ENCODE results near the gene SLC25A39. TPM values are rescaled to one million over a fixed set of nuclear protein-coding genes. Genes with fewer than 3 reads are reported as not detected.
"Not testable (repeated sequence)": the region's sequence is repeated elsewhere in the genome, so short reads cannot be mapped to it uniquely, and the experiment has no call there.

The SLC25A39 gene
- total RNA-seq, 4 donors from 2014 or later: 136 to 154 (median 141) TPM

- intact Hi-C loops (cut with DNase I; ENCODE audit: low total_unique reads) (no loop called here), in situ Hi-C loops (cut with MboI; ENCODE audit: low pct_ligation_motif_present in 1 of 4, low pct_unique_long_range_greater_than_20kb in 1 of 4, low sequenced_read_pairs in 3 of 4) (no loop called here)
- H3K27me3 ChIP-seq: peaks cover 6% of the 10 kb centered on the region
- H3K9me3 ChIP-seq: no peaks in the 10 kb centered on the region
- no peak overlapping the region for H3K4me3 ChIP-seq
- peaks cover 0 to 9% (median 0%) of the 10 kb centered on the region in 4 donors for H3K36me3 ChIP-seq
- no peak overlapping the region for H3K27ac ChIP-seq
- H3K4me1 ChIP-seq: peaks cover 5 to 18% (median 15%) of the 10 kb centered on the region in 4 donors
- 78% methylated on average over 5 of the region's 6 CpGs; no CpG with 5 or more reads in 1 of the 2 donors for WGBS, 2 donors (ENCODE audit: low coverage in 1 of 2)
- TF ChIP-seq EP300 (IDR thresholded peaks at IDR 0.05; ENCODE audit: low read depth) (no peak), CTCF (IDR thresholded peaks at IDR 0.05) (peak; percentile 61 to 80 (median 76)), POLR2AphosphoS5 (IDR thresholded peaks at IDR 0.05) (no peak), POLR2A (IDR thresholded peaks at IDR 0.05) (no peak)
- peak; percentile 71 for DNase-seq
These were observed 26.2 kb upstream of the SLC25A39 start for GRCh38 chr17:44350733-44351226.

DNA sequence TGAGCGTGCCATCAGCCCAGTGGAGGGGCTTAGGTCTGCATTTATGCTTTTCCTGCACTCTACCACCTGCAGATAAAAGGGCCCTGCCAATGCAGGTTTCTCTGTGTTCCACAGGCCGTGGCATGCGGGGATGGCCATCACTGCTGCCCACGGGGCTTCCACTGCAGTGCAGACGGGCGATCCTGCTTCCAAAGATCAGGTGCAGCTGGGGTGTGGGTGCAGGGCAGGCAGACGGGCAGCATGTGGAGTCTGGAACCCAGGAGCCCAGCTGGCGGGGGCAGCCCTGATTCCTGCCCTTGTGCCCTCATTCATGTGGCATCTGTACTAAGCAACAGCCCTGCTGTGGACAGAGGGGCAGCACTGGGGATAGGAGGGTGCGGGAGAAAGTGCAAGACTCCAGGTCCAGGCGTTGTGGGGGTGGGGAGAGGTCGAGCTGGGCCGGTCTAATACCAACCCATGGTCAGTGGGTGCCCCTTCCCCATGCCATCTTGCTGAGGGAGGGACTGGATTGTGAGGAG is 25.0 kb upstream of the SLC25A39 start:
- H3K27ac ChIP-seq: no peak overlapping the region
- DNase-seq: no peak
- H3K36me3 ChIP-seq: peaks cover 0 to 9% (median 0%) of the 10 kb centered on the region in 4 donors
- H3K4me3 ChIP-seq: no peak overlapping the region
- H3K9me3 ChIP-seq: no peaks in the 10 kb centered on the region
- peaks cover under 1% of the 10 kb centered on the region for H3K27me3 ChIP-seq
- intact Hi-C loops (cut with DNase I; ENCODE audit: low total_unique reads): no loop called here
- H3K4me1 ChIP-seq: peaks cover 7 to 22% (median 19%) of the 10 kb centered on the region in 4 donors
- TF ChIP-seq CTCF (IDR thresholded peaks at IDR 0.05) (no peak), POLR2A (IDR thresholded peaks at IDR 0.05) (no peak), EP300 (IDR thresholded peaks at IDR 0.05; ENCODE audit: low read depth) (no peak), POLR2AphosphoS5 (IDR thresholded peaks at IDR 0.05) (no peak)
- 91% methylated on average over 11 of the region's 12 CpGs; no CpG with 5 or more reads in 1 of the 2 donors for WGBS, 2 donors (ENCODE audit: low coverage in 1 of 2)
- in situ Hi-C loops (cut with MboI; ENCODE audit: low pct_ligation_motif_present in 1 of 4, low pct_unique_long_range_greater_than_20kb in 1 of 4, low sequenced_read_pairs in 3 of 4): no loop called here

DNA sequence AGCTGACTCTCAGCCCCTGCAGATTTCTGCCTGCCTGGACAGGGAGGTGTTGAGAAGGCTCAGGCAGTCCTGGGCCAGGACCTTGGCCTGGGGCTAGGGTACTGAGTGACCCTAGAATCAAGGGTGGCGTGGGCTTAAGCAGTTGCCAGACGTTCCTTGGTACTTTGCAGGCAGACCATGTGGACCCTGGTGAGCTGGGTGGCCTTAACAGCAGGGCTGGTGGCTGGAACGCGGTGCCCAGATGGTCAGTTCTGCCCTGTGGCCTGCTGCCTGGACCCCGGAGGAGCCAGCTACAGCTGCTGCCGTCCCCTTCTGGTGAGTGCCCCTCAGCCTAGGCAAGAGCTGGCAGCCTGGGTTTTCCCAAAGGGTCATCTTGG is 24.4 kb upstream of the SLC25A39 start:
- no peak for TF ChIP-seq POLR2A (IDR thresholded peaks at IDR 0.05)
- TF ChIP-seq POLR2AphosphoS5 (IDR thresholded peaks at IDR 0.05): no peak
- no peak for TF ChIP-seq EP300 (IDR thresholded peaks at IDR 0.05; ENCODE audit: low read depth)
- TF ChIP-seq CTCF (IDR thresholded peaks at IDR 0.05): no peak
- H3K36me3 ChIP-seq: peaks cover 0 to 9% (median 0%) of the 10 kb centered on the region in 4 donors
- WGBS, 2 donors (ENCODE audit: low coverage in 1 of 2): 89% methylated on average over 4 of the region's 6 CpGs; no CpG with 5 or more reads in 1 of the 2 donors

DNA sequence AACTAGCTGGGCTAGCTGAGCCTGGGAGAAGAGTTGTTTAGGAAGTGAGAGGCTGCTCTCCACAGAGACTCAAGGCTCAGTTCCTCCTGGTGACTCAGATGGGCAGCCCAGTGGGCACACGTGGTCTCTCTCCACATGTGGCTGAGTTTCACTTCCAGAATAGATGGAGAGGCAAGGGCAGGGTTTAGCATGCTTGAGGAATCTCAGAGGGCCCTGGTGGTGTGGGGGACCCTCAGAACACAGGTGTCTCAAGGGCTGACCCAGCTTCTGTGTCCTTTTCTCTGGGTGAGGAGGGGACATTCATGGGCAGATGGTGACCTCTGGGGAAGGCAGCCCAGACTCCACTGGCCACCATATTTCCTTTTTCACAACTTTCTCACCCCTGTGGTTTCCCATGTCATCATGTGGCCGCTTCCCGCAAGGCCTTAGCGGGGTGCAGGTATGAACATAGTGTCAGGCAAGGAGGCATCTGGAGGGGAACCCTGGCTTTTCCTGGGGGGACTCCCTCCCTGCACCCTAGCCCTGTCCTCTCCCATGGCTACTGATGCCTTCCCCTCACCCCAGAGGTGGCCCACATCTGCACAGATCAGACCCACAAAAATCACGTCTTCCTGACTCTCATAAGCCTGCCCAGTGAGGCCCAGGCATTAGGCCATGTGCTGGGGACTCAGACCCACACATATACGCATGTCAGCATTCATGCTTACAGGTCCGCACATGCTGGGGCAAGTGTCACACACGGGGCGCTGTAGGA is 23.8 kb upstream of the SLC25A39 start:
- in situ Hi-C loops (cut with MboI; ENCODE audit: low pct_ligation_motif_present in 1 of 4, low pct_unique_long_range_greater_than_20kb in 1 of 4, low sequenced_read_pairs in 3 of 4): no loop called here
- intact Hi-C loops (cut with DNase I; ENCODE audit: low total_unique reads): no loop called here
- Histone ChIP-seq H3K27me3 (no peaks in the 10 kb centered on the region), H3K4me1 (peaks cover 7 to 24% (median 20%) of the 10 kb centered on the region in 4 donors), H3K36me3 (peaks cover 0 to 9% (median 0%) of the 10 kb centered on the region in 4 donors), H3K4me3 (no peak overlapping the region), H3K27ac (no peak overlapping the region), H3K9me3 (no peaks in the 10 kb centered on the region)
- peak; percentile 48 for DNase-seq
- 40 to 79% methylated on average over 1 to 9 of the region's 9 CpGs for WGBS, 2 donors (ENCODE audit: low coverage in 1 of 2)
- TF ChIP-seq EP300 (IDR thresholded peaks at IDR 0.05; ENCODE audit: low read depth) (no peak), POLR2AphosphoS5 (IDR thresholded peaks at IDR 0.05) (no peak), CTCF (IDR thresholded peaks at IDR 0.05) (no peak), POLR2A (IDR thresholded peaks at IDR 0.05) (no peak)

More for the DNA sequence above, 24.4 kb upstream of the SLC25A39 start:
- no peak overlapping the region for H3K4me3 ChIP-seq
- intact Hi-C loops (cut with DNase I; ENCODE audit: low total_unique reads): no loop called here
- peaks cover 7 to 24% (median 23%) of the 10 kb centered on the region in 4 donors for H3K4me1 ChIP-seq
- in situ Hi-C loops (cut with MboI; ENCODE audit: low pct_ligation_motif_present in 1 of 4, low pct_unique_long_range_greater_than_20kb in 1 of 4, low sequenced_read_pairs in 3 of 4): no loop called here
- DNase-seq: no peak
- H3K9me3 ChIP-seq: no peaks in the 10 kb centered on the region
- H3K27me3 ChIP-seq: no peaks in the 10 kb centered on the region
- no peak overlapping the region for H3K27ac ChIP-seq

- H3K4me1 ChIP-seq: peaks cover 7 to 24% (median 18%) of the 10 kb centered on the region in 4 donors
- H3K27me3 ChIP-seq; DNase-seq; H3K36me3 ChIP-seq; in situ Hi-C loops (cut with MboI; ENCODE audit: low pct_ligation_motif_present in 1 of 4, low pct_unique_long_range_greater_than_20kb in 1 of 4, low sequenced_read_pairs in 3 of 4); H3K9me3 ChIP-seq; H3K4me3 ChIP-seq: not testable (repeated sequence)
- WGBS, 2 donors (ENCODE audit: low coverage in 1 of 2): 61 to 71% methylated on average over 4 to 18 of the region's 18 CpGs
- intact Hi-C loops (cut with DNase I; ENCODE audit: low total_unique reads): loop anchor here (1.0 kb wide), 1 partner anchor 23 kb away; the partner anchor contains the start of gene SLC25A39
- peak overlapping the region in 2 of 4 donors; percentile 17 to 28 for H3K27ac ChIP-seq
These were observed 22.8 kb upstream of the SLC25A39 start for GRCh38 chr17:44347206-44348055.

Measured in transverse colon (tissue), 4 donors.